ENCODE data around the gene NEK6.

DNA sequence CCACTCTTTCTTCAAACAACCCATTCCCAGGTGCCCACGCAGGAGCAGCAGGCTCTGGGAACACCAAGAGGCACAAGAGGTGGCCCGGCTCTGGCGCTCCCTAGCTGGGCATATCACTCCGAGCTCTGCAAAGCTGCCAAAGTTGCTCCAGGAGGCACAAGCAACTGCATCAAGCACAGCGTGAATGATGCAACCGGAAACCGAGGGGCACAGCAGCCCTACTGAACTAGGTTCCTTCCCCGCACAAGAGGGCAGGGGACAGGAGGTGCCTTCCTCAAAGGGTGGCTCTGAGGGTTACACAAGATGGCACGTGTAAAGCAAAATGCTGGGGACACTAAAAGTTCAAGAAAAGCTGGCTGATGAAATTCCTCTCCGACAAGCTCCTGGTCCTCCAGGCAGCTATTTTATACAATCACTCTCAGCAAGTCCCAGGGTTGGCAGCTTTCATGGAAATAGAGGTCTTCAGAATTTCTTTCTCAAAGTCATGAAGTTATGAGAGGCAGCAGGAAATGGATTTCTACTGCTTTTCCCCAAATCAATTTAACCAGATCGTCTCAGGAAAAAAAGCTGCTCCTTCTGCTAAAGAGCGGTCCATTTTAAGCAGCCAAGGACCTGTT is 134.6 kb downstream of the NEK6 start:
- TF ChIP-seq, protein P1, sequence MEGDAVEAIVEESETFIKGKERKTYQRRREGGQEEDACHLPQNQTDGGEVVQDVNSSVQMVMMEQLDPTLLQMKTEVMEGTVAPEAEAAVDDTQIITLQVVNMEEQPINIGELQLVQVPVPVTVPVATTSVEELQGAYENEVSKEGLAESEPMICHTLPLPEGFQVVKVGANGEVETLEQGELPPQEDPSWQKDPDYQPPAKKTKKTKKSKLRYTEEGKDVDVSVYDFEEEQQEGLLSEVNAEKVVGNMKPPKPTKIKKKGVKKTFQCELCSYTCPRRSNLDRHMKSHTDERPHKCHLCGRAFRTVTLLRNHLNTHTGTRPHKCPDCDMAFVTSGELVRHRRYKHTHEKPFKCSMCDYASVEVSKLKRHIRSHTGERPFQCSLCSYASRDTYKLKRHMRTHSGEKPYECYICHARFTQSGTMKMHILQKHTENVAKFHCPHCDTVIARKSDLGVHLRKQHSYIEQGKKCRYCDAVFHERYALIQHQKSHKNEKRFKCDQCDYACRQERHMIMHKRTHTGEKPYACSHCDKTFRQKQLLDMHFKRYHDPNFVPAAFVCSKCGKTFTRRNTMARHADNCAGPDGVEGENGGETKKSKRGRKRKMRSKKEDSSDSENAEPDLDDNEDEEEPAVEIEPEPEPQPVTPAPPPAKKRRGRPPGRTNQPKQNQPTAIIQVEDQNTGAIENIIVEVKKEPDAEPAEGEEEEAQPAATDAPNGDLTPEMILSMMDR (IDR thresholded peaks at IDR 0.05) = no peak
- no peak for TF ChIP-seq POLR2A (IDR thresholded peaks at IDR 0.05)

All from adrenal gland (tissue), 5 donors.